Spleen (tissue), 7 donors: ENCODE measurements around the gene IL7R.

ENCODE experiments used
- POLR2AphosphoS5 ChIP-seq, 3 donors: sonication (generic); formaldehyde crosslinking; IDR thresholded peaks; one replicate each; pipeline ENCODE4 v1.5.1; 2017; ENCODE audit warnings: antibody characterized with exemption in 3 of 3
- TF ChIP-seq, protein P1 (sequence below), 11 experiments: fragments of 200-600 bp in 7 of 11; fragments of 450-650 bp in 4 of 11; sonication (generic) in 4 of 11; IDR thresholded peaks in 8 of 11; conservative IDR thresholded peaks in 3 of 11; 1 replicate in 7 of 11; 2 replicates in 4 of 11; pipeline versions ENCODE4 v1.4.0 to v1.8.0; 2016 to 2021; ENCODE audit warnings: antibody characterized with exemption in 11 of 11, inconsistent platforms in 4 of 11, mild to moderate bottlenecking in 1 of 11
- donor health status: DM: no; HTN: no; CAD: no; lungs with moderate emphysema.
- donor health status: DM: no; HTN: no; CAD: no.
- donor health status: DM: no; HTN: no; CAD: no.

GRCh38 chr5:35924950-35925722 is 68.4 kb downstream of the IL7R start:
- TF ChIP-seq POLR2AphosphoS5 (IDR thresholded peaks at IDR 0.05), result peak; percentile 65 to 77 (median 65)
- TF ChIP-seq, protein P1, sequence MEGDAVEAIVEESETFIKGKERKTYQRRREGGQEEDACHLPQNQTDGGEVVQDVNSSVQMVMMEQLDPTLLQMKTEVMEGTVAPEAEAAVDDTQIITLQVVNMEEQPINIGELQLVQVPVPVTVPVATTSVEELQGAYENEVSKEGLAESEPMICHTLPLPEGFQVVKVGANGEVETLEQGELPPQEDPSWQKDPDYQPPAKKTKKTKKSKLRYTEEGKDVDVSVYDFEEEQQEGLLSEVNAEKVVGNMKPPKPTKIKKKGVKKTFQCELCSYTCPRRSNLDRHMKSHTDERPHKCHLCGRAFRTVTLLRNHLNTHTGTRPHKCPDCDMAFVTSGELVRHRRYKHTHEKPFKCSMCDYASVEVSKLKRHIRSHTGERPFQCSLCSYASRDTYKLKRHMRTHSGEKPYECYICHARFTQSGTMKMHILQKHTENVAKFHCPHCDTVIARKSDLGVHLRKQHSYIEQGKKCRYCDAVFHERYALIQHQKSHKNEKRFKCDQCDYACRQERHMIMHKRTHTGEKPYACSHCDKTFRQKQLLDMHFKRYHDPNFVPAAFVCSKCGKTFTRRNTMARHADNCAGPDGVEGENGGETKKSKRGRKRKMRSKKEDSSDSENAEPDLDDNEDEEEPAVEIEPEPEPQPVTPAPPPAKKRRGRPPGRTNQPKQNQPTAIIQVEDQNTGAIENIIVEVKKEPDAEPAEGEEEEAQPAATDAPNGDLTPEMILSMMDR (IDR thresholded peaks at IDR 0.05 in 8 of 11, conservative IDR thresholded peaks at IDR 0.05 in 3 of 11), result peak in 9 of 11 experiments; percentile 44 to 73 (median 63)
